Activated CD8-positive, alpha-beta memory T cell treated with anti-CD3 and anti-CD28 coated beads, Interleukin-2, amount 50 U/mL, for 4 hours (primary cell): ENCODE results near the gene PRKAA2.
"Not testable (repeated sequence)": the region's sequence is repeated elsewhere in the genome, so short reads cannot be mapped to it uniquely, and the experiment has no call there.

ENCODE experiments used
- DNase-seq: peaks from one replicate; pipeline ENCODE4 v3.0.0-alpha.2; 2020

The PRKAA2 gene

GRCh38 chr1:56644919-56645676 is at the start of gene PRKAA2:
Gene PRKAA2 (plus strand): TSS chr1:56645314. CDS start chr1:56645388, 74 bp downstream.
- DNase-seq, result no peak

GRCh38 chr1:56595397-56596191 is 49.5 kb upstream of the PRKAA2 start:
- not testable (repeated sequence) for DNase-seq

DNA sequence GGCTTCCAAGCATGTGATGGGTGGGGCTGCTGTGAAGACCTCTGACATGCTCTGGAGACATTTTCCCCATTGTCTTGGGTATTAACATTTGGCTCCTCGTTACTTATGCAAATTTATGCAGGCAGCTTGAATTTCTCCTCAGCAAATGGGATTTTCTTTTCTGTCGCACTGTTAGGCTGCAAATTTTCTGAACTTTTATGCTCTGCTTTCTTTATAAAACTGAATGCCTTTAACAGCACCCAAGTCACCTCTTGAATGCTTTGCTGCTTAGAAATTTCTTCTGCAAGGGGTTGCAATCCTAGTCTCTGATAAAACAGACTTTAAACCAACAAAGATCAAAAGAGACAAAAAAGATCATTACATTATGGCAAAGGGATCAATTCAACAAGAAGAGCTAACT is 35.0 kb upstream of the PRKAA2 start:
- DNase-seq, result not testable (repeated sequence)

DNA sequence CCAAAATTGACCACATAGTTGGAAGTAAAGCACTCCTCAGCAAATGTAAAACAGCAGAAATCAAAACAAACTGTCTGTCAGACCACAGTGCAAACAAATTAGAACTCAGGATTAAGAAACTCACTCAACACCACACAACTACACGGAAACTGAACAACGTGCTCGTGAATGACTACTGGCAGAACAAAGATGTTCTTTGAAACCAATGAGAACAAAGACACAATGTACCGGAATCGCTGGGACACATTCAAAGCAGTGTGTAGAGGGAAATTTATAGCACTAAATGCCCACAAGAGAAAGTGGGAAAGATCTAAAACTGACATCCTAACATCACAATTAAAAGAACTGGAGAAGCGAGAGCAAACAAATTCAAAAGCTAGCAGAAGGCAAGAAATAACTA is 34.3 kb upstream of the PRKAA2 start:
- not testable (repeated sequence) for DNase-seq

GRCh38 chr1:56617141-56617540 is 28.0 kb upstream of the PRKAA2 start:
- no peak for DNase-seq

DNA sequence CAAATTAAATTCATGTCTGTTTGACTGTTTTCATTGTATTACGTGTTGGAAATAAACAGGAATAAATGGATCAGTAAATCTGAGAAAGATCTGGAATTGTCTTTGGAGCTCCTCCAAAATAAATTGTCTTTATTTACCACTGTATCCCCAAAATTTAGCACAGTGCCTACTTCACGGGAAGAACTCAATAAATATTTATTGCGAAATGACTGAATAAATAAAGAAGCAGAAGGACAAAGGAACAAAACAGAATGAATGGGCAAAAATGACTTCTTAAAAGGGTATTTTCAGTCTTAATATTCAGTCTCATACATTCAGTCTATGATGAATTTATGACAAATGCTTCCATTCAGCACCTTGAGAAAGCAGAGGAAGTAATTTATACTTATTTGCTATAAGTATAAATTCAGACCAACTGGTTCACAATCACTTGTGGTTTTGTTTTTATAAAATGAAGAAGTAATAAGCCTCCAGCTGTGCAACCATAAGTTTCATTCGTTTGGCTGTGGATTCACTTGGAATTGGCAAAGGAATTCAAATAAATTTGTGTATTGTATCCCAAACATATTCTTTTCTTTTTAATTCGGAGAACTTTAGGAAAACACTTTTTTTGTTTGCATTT is 19.2 kb upstream of the PRKAA2 start:
- no peak for DNase-seq

DNA sequence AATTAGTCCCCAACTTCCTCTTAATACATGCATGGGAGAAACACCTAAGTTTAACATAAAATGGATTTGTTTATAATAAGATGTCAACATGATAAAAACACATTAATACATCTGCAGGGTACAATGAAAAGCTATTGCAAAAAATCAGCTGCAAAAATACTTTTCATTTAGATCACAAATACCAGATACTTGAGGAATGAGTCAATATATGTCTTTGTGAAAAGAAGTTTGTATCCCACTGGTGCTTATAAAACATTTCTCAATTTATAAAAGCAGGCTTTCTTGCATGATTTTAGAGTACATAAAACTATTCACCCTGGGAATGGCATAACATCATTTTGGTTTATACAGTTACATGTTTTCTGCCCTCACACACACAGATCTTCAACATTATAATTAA is 18.6 kb upstream of the PRKAA2 start:
- no peak for DNase-seq

- no peak for DNase-seq
These were observed 18.0 kb upstream of the PRKAA2 start for GRCh38 chr1:56627019-56627635.

DNA sequence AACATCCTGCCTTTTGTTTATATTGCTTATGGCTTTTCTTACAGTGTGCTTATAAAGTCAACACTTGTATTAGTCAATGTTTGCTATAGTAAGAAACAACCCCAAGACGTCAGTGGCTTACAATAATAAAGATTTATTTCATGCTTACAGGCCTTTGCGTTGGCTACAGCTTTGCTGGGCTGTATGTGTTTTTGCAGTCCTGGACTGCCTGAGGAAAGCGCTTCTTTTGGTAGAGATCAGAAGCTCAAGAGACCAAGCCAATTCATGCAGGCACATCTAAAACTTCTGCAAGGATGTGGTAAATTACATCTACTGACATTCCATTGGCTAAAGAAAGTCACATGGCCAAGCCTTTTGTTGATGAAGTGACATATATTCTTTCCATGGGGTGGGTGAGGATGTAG is 17.5 kb upstream of the PRKAA2 start:
- DNase-seq, result no peak

GRCh38 chr1:56630786-56631185 is 14.3 kb upstream of the PRKAA2 start:
- no peak for DNase-seq

DNA sequence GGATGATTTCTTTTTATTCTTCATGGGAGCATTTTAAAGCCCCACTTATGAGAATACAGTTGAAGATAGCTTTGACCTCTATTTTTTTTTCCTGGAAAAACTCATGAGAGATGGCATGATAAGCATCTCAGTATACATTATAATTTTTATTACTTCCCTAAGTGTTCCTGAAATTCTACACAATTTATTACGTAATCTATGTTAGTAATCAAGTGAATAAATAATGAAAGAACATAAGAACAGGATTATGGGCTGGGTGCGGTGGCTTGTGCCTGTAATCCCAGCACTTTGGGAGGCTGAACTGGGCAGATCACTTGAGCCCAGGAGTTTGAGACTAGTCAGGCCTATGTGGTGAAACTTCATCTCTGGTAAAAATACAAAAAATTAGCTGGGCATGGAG is 13.2 kb upstream of the PRKAA2 start:
- no peak for DNase-seq

- no peak for DNase-seq
These were observed 10.1 kb upstream of the PRKAA2 start for GRCh38 chr1:56634981-56635380.

DNA sequence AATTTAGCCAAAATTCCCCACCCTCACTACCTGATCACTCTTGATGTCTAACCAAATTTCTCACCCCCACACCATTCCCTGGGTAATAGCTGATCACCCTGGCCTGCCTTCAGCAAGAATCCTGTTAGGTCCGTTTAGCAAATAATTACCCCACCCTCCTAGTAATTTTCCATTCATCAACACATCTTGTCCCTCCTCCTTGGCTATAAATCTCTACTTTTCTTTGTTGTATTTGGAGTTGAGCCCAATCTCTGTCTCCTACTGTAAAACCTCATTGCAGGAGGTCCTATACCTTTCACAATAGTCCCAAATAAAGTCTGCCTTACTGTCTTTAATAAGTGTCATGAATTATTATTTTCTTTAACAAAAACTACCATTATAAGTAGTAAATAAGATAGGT is 6.9 kb upstream of the PRKAA2 start:
- DNase-seq, result no peak

- DNase-seq, result no peak
These were observed 5.9 kb upstream of the PRKAA2 start for GRCh38 chr1:56639211-56639610.

DNA sequence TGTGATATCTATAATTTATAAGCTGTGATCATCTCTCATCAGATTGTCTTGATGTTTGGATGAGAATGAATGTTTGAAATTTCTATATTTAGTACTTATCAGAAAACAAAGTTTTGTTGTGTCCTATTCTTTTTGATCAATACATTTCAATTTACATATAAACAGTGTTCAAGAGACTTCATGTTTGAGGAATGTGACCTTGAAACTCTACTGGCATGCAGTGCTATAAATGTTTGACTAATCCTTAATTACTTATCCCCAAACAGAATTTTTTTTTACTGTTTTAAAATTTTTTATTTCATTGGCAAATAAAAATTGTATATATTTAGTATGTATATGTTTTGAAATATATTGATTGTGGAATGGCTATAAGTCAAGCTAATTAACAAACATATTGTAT is 1.5 kb upstream of the PRKAA2 start:
- DNase-seq, result no peak

GRCh38 chr1:56644064-56644918 is 823 bp upstream of the PRKAA2 start:
- DNase-seq, result no peak

GRCh38 chr1:56645677-56646305 is 677 bp downstream of the PRKAA2 start:
- DNase-seq, result no peak

GRCh38 chr1:56646611-56647010 is 1.5 kb downstream of the PRKAA2 start:
- DNase-seq, result no peak

DNA sequence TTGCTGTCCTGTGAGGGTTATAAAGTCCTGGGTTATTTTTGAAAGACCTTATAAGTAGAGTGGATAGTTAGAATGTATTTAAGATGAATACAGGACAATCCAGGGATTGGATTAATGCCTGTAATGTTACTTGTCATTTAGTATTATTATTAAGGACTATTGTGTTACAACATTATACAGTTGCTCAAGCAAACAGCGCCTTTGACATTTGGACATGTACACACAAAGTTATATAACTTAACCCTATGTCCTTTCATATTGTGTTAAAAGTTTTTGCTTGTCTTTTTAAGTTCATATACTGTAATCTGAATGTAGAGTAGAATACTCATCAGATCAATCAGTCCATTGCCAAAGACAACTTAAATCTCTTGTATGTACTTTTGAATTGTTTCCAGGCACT is 2.0 kb downstream of the PRKAA2 start:
- no peak for DNase-seq

- no peak for DNase-seq
These were observed 3.4 kb downstream of the PRKAA2 start for GRCh38 chr1:56648546-56648945.

GRCh38 chr1:56654126-56654923 is 9.2 kb downstream of the PRKAA2 start:
- no peak for DNase-seq
